ENCODE results near the gene LACTB.

DNA sequence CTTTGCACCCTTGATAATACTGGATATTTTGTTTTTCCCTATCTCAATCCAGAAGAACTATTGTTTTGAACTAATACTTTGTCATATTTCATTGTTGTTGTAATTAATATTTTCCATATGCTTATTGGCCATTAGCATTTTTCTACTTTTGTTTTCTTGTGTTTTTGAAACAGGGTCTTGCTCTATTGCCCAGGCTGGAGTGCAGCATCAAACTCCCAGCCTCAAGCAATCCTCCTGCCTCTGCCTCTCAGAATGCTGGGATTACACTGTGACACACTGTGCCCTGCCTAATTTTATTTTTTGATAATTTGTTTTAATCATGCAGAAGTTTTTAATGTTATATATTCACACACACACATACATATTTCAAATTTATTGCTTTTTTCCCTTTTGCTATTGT is 39.0 kb downstream of the LACTB start:
- TF ChIP-seq CTCF (IDR thresholded peaks at IDR 0.05 in 4 of 5, conservative IDR thresholded peaks at IDR 0.05 in 1 of 5) = no peak
- TF ChIP-seq POLR2A (IDR thresholded peaks at IDR 0.05) = no peak
